ENCODE measurements around the gene GLDC.

- no peak for TF ChIP-seq POLR2AphosphoS5 (IDR thresholded peaks at IDR 0.05; ENCODE audit: borderline replicate concordance, low read depth, low read length)
- no peak for TF ChIP-seq EZH2 (IDR thresholded peaks at IDR 0.05)
Observed at GRCh38 chr9:6562871-6563430, 82.6 kb downstream of the GLDC start.
